Nephron (organoid): Measurements from ENCODE around the gene TNN.

Experiments used
- H3K27ac Mint-ChIP-seq, 3 experiments: 2 replicates each; pipeline ENCODE4 v1.8.0; 2020; ENCODE audit warnings: mixed read lengths in 3 of 3, mild to moderate bottlenecking in 2 of 3, moderate library complexity in 1 of 3
- H3K27me3 Mint-ChIP-seq: 2 replicates; pipeline ENCODE4 v1.8.0; 2021; ENCODE audit warnings: low read depth, mild to moderate bottlenecking, moderate library complexity, mixed read lengths
- H3K36me3 Mint-ChIP-seq: 2 replicates; pipeline ENCODE4 v1.8.0; 2020; ENCODE audit warnings: low read depth, mixed read lengths
- H3K4me1 Mint-ChIP-seq: 2 replicates; pipeline ENCODE4 v1.8.0; 2020; ENCODE audit warnings: mixed read lengths
- H3K4me3 Mint-ChIP-seq, 3 experiments: 2 replicates each; pipeline ENCODE4 v1.8.0; 2020; ENCODE audit warnings: mild to moderate bottlenecking in 3 of 3, mixed read lengths in 3 of 3, moderate library complexity in 2 of 3
- H3K9me3 Mint-ChIP-seq: 2 replicates; pipeline ENCODE4 v1.8.0; 2020; ENCODE audit warnings: mixed read lengths
- CTCF ChIP-seq, 3 experiments: fragments of 200-600 bp; sonication (generic); IDR thresholded peaks; one replicate each; pipeline ENCODE4 v1.5.0; 2021; ENCODE audit warnings: antibody characterized with exemption in 3 of 3; ENCODE audit not compliant: unreplicated experiment in 3 of 3

Gene TNN

DNA sequence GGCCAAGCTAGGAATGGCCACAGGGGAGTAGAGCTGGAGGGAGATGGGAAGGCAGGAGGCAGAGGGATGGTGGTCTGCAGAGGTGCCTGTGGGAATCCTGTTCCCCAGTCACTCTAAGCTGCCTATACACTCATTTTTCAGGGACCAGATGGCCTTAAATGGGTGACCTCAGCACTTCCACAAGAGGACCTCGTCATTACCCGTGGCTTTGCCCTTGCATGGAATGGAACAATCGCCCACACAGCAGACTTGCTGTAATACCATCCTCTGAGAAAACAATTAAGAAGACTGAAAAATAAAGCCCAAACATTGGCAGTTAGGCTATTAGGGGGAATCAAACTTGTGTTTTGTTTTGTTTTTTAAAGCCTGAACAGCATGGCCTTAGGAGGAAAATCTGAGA is 12.9 kb upstream of the TNN start:
- H3K4me3 Mint-ChIP-seq = no peak overlapping the region
- H3K27ac Mint-ChIP-seq = no peak overlapping the region
- no peak for TF ChIP-seq CTCF (IDR thresholded peaks at IDR 0.05; ENCODE audit: unreplicated experiment in 3 of 3)
- H3K9me3 Mint-ChIP-seq = peaks cover 8% of the 10 kb centered on the region
- no peaks in the 10 kb centered on the region for H3K27me3 Mint-ChIP-seq
- H3K36me3 Mint-ChIP-seq = no peaks in the 10 kb centered on the region
- H3K4me1 Mint-ChIP-seq = no peaks in the 10 kb centered on the region

DNA sequence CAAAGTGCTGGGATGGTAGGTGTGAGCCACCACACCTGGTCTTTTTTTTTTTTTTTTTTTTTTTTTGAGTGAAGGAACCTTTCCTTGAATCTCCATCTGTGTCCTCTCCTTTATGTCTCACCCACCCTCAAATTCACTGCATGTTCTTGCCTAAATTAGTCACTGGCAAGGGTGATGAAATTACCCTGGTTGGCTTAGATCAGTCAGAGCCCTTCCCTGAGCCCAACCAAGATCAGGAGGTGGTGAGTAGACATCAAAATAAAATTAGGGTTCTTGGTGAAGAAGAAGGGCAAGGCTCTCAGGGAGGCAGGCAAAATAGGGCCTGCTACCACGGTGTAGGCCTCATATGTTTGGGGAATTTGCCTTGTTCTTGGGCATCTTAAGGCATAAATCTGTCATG is 5.3 kb upstream of the TNN start:
- Mint-ChIP-seq H3K9me3 (peaks cover 5% of the 10 kb centered on the region), H3K27me3 (no peaks in the 10 kb centered on the region), H3K4me3 (no peak overlapping the region), H3K36me3 (no peaks in the 10 kb centered on the region), H3K27ac (peak overlapping the region in 2 of 3 experiments; percentile 49 to 78), H3K4me1 (peaks cover 25% of the 10 kb centered on the region)
- no peak for TF ChIP-seq CTCF (IDR thresholded peaks at IDR 0.05; ENCODE audit: unreplicated experiment in 3 of 3)

DNA sequence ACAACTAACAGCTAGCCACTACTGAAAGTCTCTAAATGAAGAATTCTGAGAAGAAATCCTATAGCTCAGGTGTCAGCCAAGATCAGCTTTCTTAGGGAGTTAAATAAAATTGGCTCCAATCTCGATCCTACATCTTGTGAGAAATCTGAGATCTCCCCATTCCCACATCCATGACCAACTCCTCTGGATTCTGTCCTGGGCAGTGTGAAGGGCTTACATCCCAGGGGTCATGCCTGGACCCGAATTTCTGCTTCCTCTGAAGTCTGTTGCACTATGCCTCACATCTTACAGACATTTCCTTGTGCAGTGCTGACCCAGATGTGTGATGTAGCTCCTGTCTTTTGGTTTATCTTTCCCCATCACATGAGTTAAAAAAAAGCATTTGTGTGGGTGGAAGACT is 4.8 kb upstream of the TNN start:
- peak overlapping the region in 2 of 3 experiments; percentile 49 to 78 for H3K27ac Mint-ChIP-seq
- TF ChIP-seq CTCF (IDR thresholded peaks at IDR 0.05; ENCODE audit: unreplicated experiment in 3 of 3) = no peak
- H3K4me3 Mint-ChIP-seq = no peak overlapping the region
- H3K27me3 Mint-ChIP-seq = no peaks in the 10 kb centered on the region
- no peaks in the 10 kb centered on the region for H3K36me3 Mint-ChIP-seq
- H3K4me1 Mint-ChIP-seq = peaks cover 30% of the 10 kb centered on the region
- H3K9me3 Mint-ChIP-seq = peaks cover 5% of the 10 kb centered on the region

DNA sequence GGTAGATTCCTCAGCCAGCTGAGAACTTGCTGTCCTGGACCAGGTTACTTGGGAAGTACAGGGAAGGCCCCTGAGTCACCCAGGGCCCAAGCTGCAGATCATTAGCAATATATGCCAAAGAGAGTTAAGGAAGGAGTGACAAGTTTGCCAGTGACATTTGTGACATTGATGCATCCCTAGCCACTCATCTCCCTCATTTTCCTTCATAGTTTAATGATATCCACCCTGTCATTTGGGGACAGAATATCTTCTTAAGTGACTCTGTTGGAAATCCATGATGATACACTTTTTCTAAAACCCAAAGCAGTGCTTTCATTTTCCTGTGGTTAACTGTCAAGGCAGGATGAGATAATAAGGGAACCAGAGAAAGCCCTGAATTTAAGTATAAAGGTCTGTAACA is 3.2 kb downstream of the TNN start:
- Mint-ChIP-seq H3K9me3 (no peaks in the 10 kb centered on the region), H3K4me3 (no peak overlapping the region), H3K27ac (peak overlapping the region in 2 of 3 experiments; percentile 43 to 93), H3K36me3 (no peaks in the 10 kb centered on the region), H3K4me1 (peaks cover 51% of the 10 kb centered on the region), H3K27me3 (peaks cover 7% of the 10 kb centered on the region)
- no peak for TF ChIP-seq CTCF (IDR thresholded peaks at IDR 0.05; ENCODE audit: unreplicated experiment in 3 of 3)

GRCh38 chr1:175071276-175071943 is 3.8 kb downstream of the TNN start:
- no peaks in the 10 kb centered on the region for H3K36me3 Mint-ChIP-seq
- H3K4me3 Mint-ChIP-seq = peak overlapping the region in 2 of 3 experiments; percentile 10 to 68
- peaks cover 51% of the 10 kb centered on the region for H3K4me1 Mint-ChIP-seq
- TF ChIP-seq CTCF (IDR thresholded peaks at IDR 0.05; ENCODE audit: unreplicated experiment in 3 of 3) = no peak
- no peaks in the 10 kb centered on the region for H3K9me3 Mint-ChIP-seq
- H3K27me3 Mint-ChIP-seq = peaks cover 7% of the 10 kb centered on the region
- H3K27ac Mint-ChIP-seq = peak overlapping the region; percentile 84 to 94 (median 93)
